SU-DHL-6 (cell line): ENCODE data around the gene HOXA11.

ENCODE experiments used
- H2AFZ ChIP-seq: fragments of 200-600 bp; sonication (generic); 2 replicates; pipeline ENCODE4 v1.6.1; 2014; ENCODE audit warnings: low read depth, mild to moderate bottlenecking, moderate library complexity, mixed read lengths, antibody characterized with exemption, low read length; ENCODE audit not compliant: severe bottlenecking
- H3F3A ChIP-seq: fragments of 200-600 bp; shearing (Covaris generic); 2 replicates; pipeline ENCODE4 v1.6.0; 2016; ENCODE audit warnings: antibody characterized with exemption, mild to moderate bottlenecking; ENCODE audit not compliant: insufficient read depth
- H3K27ac ChIP-seq: fragments of 200-600 bp; sonication (generic); 2 replicates; pipeline ENCODE4 v1.5.1; 2016; ENCODE audit warnings: low read depth, mild to moderate bottlenecking, low read length, moderate library complexity, mixed read lengths
- H3K27me3 ChIP-seq: fragments of 200-600 bp; sonication (generic), shearing (Covaris generic); 2 replicates; pipeline ENCODE4 v1.6.0; 2014; ENCODE audit warnings: mild to moderate bottlenecking, low read length
- H3K36me3 ChIP-seq: fragments of 200-600 bp; sonication (generic); 2 replicates; pipeline ENCODE4 v1.6.1; 2014; ENCODE audit warnings: mild to moderate bottlenecking, low read length, mixed read lengths
- H3K4me2 ChIP-seq: fragments of 300-600, 200-600 bp; shearing (Covaris generic), sonication (generic); 2 replicates; pipeline ENCODE4 v1.6.0; 2014; ENCODE audit warnings: low read length, low read depth, mild to moderate bottlenecking; ENCODE audit not compliant: poor library complexity, severe bottlenecking
- H3K4me3 ChIP-seq: fragments of 200-600 bp; sonication (generic); 2 replicates; pipeline ENCODE4 v1.5.1; 2014; ENCODE audit warnings: antibody characterized with exemption, low read length, mild to moderate bottlenecking, mixed read lengths; ENCODE audit not compliant: insufficient read depth, poor library complexity, severe bottlenecking
- H3K79me2 ChIP-seq: fragments of 200-600 bp; sonication (generic); 2 replicates; pipeline ENCODE4 v1.6.1; 2014; ENCODE audit warnings: mild to moderate bottlenecking, low read length, moderate library complexity; ENCODE audit not compliant: insufficient read depth
- H3K9ac ChIP-seq: fragments of 200-600 bp; sonication (generic); 2 replicates; pipeline ENCODE4 v1.7.0; 2014; ENCODE audit warnings: mild to moderate bottlenecking, low read length
- H3K9me2 ChIP-seq: fragments of 200-600 bp; sonication (generic); replicated peaks from 2 replicates; pipeline ENCODE4 v1.6.1; 2014; ENCODE audit warnings: low read length; ENCODE audit not compliant: insufficient read depth
- H3K9me3 ChIP-seq: fragments of 200-600 bp; sonication (generic); 2 replicates; pipeline ENCODE4 v1.6.1; 2014; ENCODE audit warnings: low read length, mixed read lengths; ENCODE audit not compliant: insufficient read depth
- H4K20me1 ChIP-seq: fragments of 200-600 bp; sonication (generic); 2 replicates; pipeline ENCODE4 v1.6.1; 2014; ENCODE audit warnings: low read depth, mild to moderate bottlenecking, antibody characterized with exemption, low read length, moderate library complexity, mixed read lengths
- EZH2phosphoT487 ChIP-seq: fragments of 200-600 bp; sonication (generic), shearing (Covaris generic); conservative IDR thresholded peaks from 2 replicates; pipeline ENCODE4 v1.6.1; 2018; ENCODE audit warnings: mild to moderate bottlenecking, antibody characterized with exemption, low read length, moderate library complexity, mixed read lengths
- TF ChIP-seq, protein P1 (sequence below): fragments of 200-600 bp; sonication (generic); IDR thresholded peaks from one replicate; pipeline ENCODE4 v1.5.1; 2017; ENCODE audit warnings: antibody characterized with exemption, mild to moderate bottlenecking, low read length, moderate library complexity; ENCODE audit not compliant: insufficient read depth, poor library complexity, severe bottlenecking

The HOXA11 gene

GRCh38 chr7:27178366-27178765, 6.7 kb downstream of the HOXA11 start:
- Histone ChIP-seq H3K27ac (no peak overlapping the region), H3K9me2 (no peaks in the 10 kb centered on the region), H3K4me2 (no peak overlapping the region), H3K9me3 (no peaks in the 10 kb centered on the region), H3K4me3 (no peak overlapping the region), H3K79me2 (no peaks in the 10 kb centered on the region), H2AFZ (no peak overlapping the region), H3K9ac (no peak overlapping the region), H4K20me1 (no peaks in the 10 kb centered on the region), H3F3A (no peaks in the 10 kb centered on the region), H3K36me3 (no peaks in the 10 kb centered on the region), H3K27me3 (no peaks in the 10 kb centered on the region)
- TF ChIP-seq EZH2phosphoT487 = no peak

GRCh38 chr7:27177795-27178320, 7.2 kb downstream of the HOXA11 start:
- Histone ChIP-seq H3K27me3 (no peaks in the 10 kb centered on the region), H4K20me1 (no peaks in the 10 kb centered on the region), H3K9me2 (no peaks in the 10 kb centered on the region), H3K4me2 (no peak overlapping the region), H3K4me3 (no peak overlapping the region), H3K79me2 (no peaks in the 10 kb centered on the region), H3K9me3 (no peaks in the 10 kb centered on the region), H3K36me3 (no peaks in the 10 kb centered on the region), H3F3A (no peaks in the 10 kb centered on the region), H3K9ac (no peak overlapping the region), H3K27ac (no peak overlapping the region), H2AFZ (no peak overlapping the region)
- TF ChIP-seq, protein P1, sequence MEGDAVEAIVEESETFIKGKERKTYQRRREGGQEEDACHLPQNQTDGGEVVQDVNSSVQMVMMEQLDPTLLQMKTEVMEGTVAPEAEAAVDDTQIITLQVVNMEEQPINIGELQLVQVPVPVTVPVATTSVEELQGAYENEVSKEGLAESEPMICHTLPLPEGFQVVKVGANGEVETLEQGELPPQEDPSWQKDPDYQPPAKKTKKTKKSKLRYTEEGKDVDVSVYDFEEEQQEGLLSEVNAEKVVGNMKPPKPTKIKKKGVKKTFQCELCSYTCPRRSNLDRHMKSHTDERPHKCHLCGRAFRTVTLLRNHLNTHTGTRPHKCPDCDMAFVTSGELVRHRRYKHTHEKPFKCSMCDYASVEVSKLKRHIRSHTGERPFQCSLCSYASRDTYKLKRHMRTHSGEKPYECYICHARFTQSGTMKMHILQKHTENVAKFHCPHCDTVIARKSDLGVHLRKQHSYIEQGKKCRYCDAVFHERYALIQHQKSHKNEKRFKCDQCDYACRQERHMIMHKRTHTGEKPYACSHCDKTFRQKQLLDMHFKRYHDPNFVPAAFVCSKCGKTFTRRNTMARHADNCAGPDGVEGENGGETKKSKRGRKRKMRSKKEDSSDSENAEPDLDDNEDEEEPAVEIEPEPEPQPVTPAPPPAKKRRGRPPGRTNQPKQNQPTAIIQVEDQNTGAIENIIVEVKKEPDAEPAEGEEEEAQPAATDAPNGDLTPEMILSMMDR = no peak
- no peak for TF ChIP-seq EZH2phosphoT487

GRCh38 chr7:27176962-27177794, 7.9 kb downstream of the HOXA11 start:
- H2AFZ ChIP-seq = no peak overlapping the region
- no peak for TF ChIP-seq EZH2phosphoT487
- TF ChIP-seq, protein P1 = no peak
- no peaks in the 10 kb centered on the region for H3K27me3 ChIP-seq
- no peaks in the 10 kb centered on the region for H3K9me3 ChIP-seq
- no peaks in the 10 kb centered on the region for H3F3A ChIP-seq
- no peak overlapping the region for H3K4me3 ChIP-seq
- H3K79me2 ChIP-seq = no peaks in the 10 kb centered on the region
- H3K4me2 ChIP-seq = no peak overlapping the region
- H3K9me2 ChIP-seq = no peaks in the 10 kb centered on the region
- H4K20me1 ChIP-seq = no peaks in the 10 kb centered on the region
- H3K27ac ChIP-seq = no peak overlapping the region
- no peaks in the 10 kb centered on the region for H3K36me3 ChIP-seq
- no peak overlapping the region for H3K9ac ChIP-seq

DNA sequence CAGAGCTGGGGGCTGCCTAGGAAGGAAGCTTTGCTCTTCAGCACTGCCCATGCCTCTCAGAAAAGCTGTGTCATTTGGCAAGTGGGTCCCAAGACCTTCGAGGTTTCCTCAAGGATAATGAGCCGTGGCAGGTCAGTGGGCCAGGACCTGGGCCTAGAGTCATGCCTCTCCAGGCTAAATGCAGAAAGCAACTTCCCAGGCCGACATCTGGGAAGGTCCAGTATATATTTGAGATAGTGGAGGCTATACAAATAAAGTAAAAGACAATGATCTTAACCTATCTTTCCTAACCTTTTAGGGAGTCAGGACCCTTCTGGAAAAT, 8.5 kb downstream of the HOXA11 start:
- no peak for TF ChIP-seq EZH2phosphoT487
- TF ChIP-seq, protein P1 = no peak
- no peaks in the 10 kb centered on the region for H3F3A ChIP-seq
- H3K27me3 ChIP-seq = no peaks in the 10 kb centered on the region

More for the DNA sequence above, 8.5 kb downstream of the HOXA11 start:
- Histone ChIP-seq H3K27ac (no peak overlapping the region), H3K36me3 (no peaks in the 10 kb centered on the region), H4K20me1 (no peaks in the 10 kb centered on the region), H2AFZ (no peak overlapping the region), H3K79me2 (no peaks in the 10 kb centered on the region), H3K4me2 (no peak overlapping the region), H3K4me3 (no peak overlapping the region), H3K9ac (no peak overlapping the region), H3K9me2 (no peaks in the 10 kb centered on the region), H3K9me3 (no peaks in the 10 kb centered on the region)
